ENCODE data around the gene SHROOM2. TPM values are rescaled to one million over a fixed set of nuclear protein-coding genes. Genes with fewer than 3 reads are reported as not detected.

SHROOM2 gene
- total and polyA plus RNA-seq, 9 of the 15 experiments (the other 6 are each of a cell fraction or from before 2014, with no cell fraction given), result not detected

DNA sequence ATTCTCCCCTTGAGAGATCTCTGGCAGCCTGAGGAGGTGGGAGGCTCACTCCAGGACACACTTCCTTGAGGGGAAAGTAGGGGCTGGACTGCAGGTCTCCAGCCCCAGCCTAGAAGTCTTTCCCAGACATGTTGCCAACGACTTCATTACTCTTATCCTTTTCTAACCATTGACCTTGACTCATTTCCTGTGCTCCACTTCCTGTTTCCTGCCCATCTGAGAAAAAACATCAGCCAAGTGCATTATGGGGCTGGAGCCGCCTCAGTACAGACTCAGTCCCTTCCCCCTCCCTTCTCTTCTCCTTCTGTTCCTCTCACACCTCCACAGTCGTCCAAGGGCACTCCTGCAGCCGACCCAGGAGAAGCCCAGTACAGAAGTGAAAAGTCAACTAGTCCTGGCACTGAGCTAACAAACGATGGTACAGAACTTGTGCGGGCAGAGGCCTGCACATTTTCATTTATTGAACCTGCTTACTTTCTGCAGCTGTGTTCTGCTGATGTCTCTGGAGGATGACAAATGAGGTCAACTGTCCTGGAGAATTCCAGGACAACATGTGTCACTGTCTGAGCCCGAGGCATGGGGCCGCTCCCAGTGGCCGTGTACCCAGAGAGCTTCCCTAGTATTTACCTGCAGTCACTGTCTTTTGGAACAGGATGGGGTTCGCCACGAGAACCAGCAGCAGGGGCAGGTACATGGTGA lies 40.7 kb upstream of the SHROOM2 start (continued):
- TF ChIP-seq, protein P1, sequence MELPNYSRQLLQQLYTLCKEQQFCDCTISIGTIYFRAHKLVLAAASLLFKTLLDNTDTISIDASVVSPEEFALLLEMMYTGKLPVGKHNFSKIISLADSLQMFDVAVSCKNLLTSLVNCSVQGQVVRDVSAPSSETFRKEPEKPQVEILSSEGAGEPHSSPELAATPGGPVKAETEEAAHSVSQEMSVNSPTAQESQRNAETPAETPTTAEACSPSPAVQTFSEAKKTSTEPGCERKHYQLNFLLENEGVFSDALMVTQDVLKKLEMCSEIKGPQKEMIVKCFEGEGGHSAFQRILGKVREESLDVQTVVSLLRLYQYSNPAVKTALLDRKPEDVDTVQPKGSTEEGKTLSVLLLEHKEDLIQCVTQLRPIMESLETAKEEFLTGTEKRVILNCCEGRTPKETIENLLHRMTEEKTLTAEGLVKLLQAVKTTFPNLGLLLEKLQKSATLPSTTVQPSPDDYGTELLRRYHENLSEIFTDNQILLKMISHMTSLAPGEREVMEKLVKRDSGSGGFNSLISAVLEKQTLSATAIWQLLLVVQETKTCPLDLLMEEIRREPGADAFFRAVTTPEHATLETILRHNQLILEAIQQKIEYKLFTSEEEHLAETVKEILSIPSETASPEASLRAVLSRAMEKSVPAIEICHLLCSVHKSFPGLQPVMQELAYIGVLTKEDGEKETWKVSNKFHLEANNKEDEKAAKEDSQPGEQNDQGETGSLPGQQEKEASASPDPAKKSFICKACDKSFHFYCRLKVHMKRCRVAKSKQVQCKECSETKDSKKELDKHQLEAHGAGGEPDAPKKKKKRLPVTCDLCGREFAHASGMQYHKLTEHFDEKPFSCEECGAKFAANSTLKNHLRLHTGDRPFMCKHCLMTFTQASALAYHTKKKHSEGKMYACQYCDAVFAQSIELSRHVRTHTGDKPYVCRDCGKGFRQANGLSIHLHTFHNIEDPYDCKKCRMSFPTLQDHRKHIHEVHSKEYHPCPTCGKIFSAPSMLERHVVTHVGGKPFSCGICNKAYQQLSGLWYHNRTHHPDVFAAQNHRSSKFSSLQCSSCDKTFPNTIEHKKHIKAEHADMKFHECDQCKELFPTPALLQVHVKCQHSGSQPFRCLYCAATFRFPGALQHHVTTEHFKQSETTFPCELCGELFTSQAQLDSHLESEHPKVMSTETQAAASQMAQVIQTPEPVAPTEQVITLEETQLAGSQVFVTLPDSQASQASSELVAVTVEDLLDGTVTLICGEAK (IDR thresholded peaks at IDR 0.05), result peak; percentile 61
- TF ChIP-seq, protein P1 (CRISPR knock-in tag; IDR thresholded peaks at IDR 0.05), result no peak
